ENCODE data around the gene ZAR1.

The ZAR1 gene

GRCh38 chr4:48490680-48491513 is 845 bp downstream of the ZAR1 start:
- DNase-seq (ENCODE audit: low read depth), result no peak

- no peak for DNase-seq (ENCODE audit: low read depth)
Measured at GRCh38 chr4:48491514-48492176, 1.6 kb downstream of the ZAR1 start.

GRCh38 chr4:48493452-48494100 is 3.5 kb downstream of the ZAR1 start:
- no peak for DNase-seq (ENCODE audit: low read depth)

- no peak for DNase-seq (ENCODE audit: low read depth)
Measured at GRCh38 chr4:48495941-48496340, 5.9 kb downstream of the ZAR1 start.

- no peak for DNase-seq (ENCODE audit: low read depth)
Measured at GRCh38 chr4:48498895-48499294, 8.8 kb downstream of the ZAR1 start.

GRCh38 chr4:48499551-48500066 is 9.6 kb downstream of the ZAR1 start:
- no peak for DNase-seq (ENCODE audit: low read depth)

- DNase-seq (ENCODE audit: low read depth), result no peak
Measured at GRCh38 chr4:48503233-48504025, 13.4 kb downstream of the ZAR1 start.

GRCh38 chr4:48504026-48504330 is 13.9 kb downstream of the ZAR1 start:
- DNase-seq (ENCODE audit: low read depth), result no peak

GRCh38 chr4:48504352-48504751 is 14.3 kb downstream of the ZAR1 start:
- no peak for DNase-seq (ENCODE audit: low read depth)

GRCh38 chr4:48506716-48507115 is 16.7 kb downstream of the ZAR1 start:
- no peak for DNase-seq (ENCODE audit: low read depth)

- no peak for DNase-seq (ENCODE audit: low read depth)
Measured at GRCh38 chr4:48509543-48509942, 19.5 kb downstream of the ZAR1 start.

GRCh38 chr4:48518143-48518542 is 28.1 kb downstream of the ZAR1 start:
- no peak for DNase-seq (ENCODE audit: low read depth)

- no peak for DNase-seq (ENCODE audit: low read depth)
Measured at GRCh38 chr4:48526406-48526805, 36.4 kb downstream of the ZAR1 start.

GRCh38 chr4:48538358-48538757 is 48.3 kb downstream of the ZAR1 start:
- DNase-seq (ENCODE audit: low read depth), result no peak

GRCh38 chr4:48539597-48539996 is 49.5 kb downstream of the ZAR1 start:
- no peak for DNase-seq (ENCODE audit: low read depth)

- DNase-seq (ENCODE audit: low read depth), result no peak
Measured at GRCh38 chr4:48542888-48543287, 52.8 kb downstream of the ZAR1 start.

- no peak for DNase-seq (ENCODE audit: low read depth)
Measured at GRCh38 chr4:48543796-48544195, 53.7 kb downstream of the ZAR1 start.

Data from GM04504 (cell line).